Motor neuron (in vitro differentiated cells): ENCODE results near the gene ST13. TPM values are rescaled to one million over a fixed set of nuclear protein-coding genes. Genes with fewer than 3 reads are reported as not detected.
"Not testable (repeated sequence)": the region's sequence is repeated elsewhere in the genome, so short reads cannot be mapped to it uniquely, and the experiment has no call there.

Experiments
- ATAC-seq, 8 experiments: fragments of 200-7000 bp; cut with Tn5 transposase; replicated peaks in 6 of 8; 2 replicates each; pipeline ENCODE4 v1.8.0; 2021; ENCODE audit warnings: mild to moderate bottlenecking in 8 of 8, moderate library complexity in 8 of 8
- H3K27ac ChIP-seq, 2 donors: fragments of 250-450 bp; sonication (Bioruptor Pico); 2 replicates each; pipeline ENCODE4 v1.9.0; 2021; ENCODE audit warnings: antibody characterized with exemption in 2 of 2, mild to moderate bottlenecking in 2 of 2, moderate library complexity in 1 of 2
- H3K4me1 ChIP-seq, 2 donors: fragments of 250-450 bp; sonication (Bioruptor Pico); replicated peaks in 1 of 2; 2 replicates each; pipeline ENCODE4 v1.6.1; 2021; ENCODE audit warnings: antibody characterized with exemption in 2 of 2, mild to moderate bottlenecking in 2 of 2, moderate library complexity in 1 of 2
- H3K4me3 ChIP-seq, 5 donors: fragments of 250-450 bp; sonication (Bioruptor Pico); 2 replicates each; pipeline ENCODE4 v1.9.0; 2021; ENCODE audit warnings: antibody characterized with exemption in 5 of 5, mild to moderate bottlenecking in 5 of 5, moderate library complexity in 4 of 5
- WGBS, 10 experiments: fragments of 450-650 bp; shearing (Covaris generic); methylation state at CpG; one replicate each; pipeline ENCODE4 v1.0.0; 2022; 5-methylcytosine and 5-hydroxymethylcytosine counted together
- in situ Hi-C, 9 experiments: fragments of 400-800 bp; cut with MboI; loops; one replicate each; pipeline ENCODE4 v1.15.0; 2021; ENCODE audit warnings: low sequenced_read_pairs in 9 of 9, low pct_unique_long_range_greater_than_20kb in 2 of 9; ENCODE audit not compliant: unreplicated experiment in 9 of 9
- total RNA-seq, 8 experiments: library from RNA; unstranded; fragments of 300-600 nt; gene quantifications; 2 replicates each; pipeline versions ENCODE4 v1.2.3 to v1.2.4, GENCODE V29; 2022

Gene ST13
- total RNA-seq, 8 experiments from 2014 or later = 195 to 321 (median 222) TPM

DNA sequence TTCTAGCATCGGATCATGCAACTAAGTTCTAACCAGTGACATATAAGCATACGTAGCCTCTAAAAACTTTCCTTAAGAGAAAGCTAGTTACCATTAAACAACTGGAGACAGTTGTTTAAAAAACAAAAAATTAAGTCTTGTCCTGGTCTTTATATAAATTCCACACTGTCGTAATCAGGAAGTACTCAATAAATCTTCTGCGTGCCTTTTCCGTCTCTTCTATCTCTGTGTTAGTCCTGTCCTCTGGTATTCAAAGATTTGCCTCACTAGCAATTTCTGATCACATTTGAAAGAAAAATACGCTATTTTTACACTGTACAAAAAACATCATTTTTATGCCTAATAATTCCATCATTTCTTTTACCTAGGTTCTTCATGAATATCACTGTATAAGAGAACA lies 27.3 kb downstream of the ST13 start:
- no peak overlapping the region for H3K4me3 ChIP-seq
- 86 to 100% (median 98%) methylated on average over 4 to 6 of the region's 6 CpGs for WGBS, 10 experiments
- ATAC-seq = no peak
- H3K27ac ChIP-seq = no peak overlapping the region
- in situ Hi-C loops = loop anchor here in 2 of 9 experiments (25.0 kb wide), 2 partner anchors 308 to 333 kb away; no protein-coding TSS in a partner anchor
- no peaks in the 10 kb centered on the region for H3K4me1 ChIP-seq

GRCh38 chr22:40826984-40827741 lies 29.3 kb downstream of the ST13 start:
- WGBS, 10 experiments = 80 to 100% (median 91%) methylated on average over 1 to 7 of the region's 7 CpGs
- ATAC-seq = no peak
- in situ Hi-C loops = loop anchor here in 2 of 9 experiments (25.0 kb wide), 2 partner anchors 310 to 335 kb away; no protein-coding TSS in a partner anchor
- no peaks in the 10 kb centered on the region for H3K4me1 ChIP-seq
- no peak overlapping the region for H3K27ac ChIP-seq
- H3K4me3 ChIP-seq = no peak overlapping the region

DNA sequence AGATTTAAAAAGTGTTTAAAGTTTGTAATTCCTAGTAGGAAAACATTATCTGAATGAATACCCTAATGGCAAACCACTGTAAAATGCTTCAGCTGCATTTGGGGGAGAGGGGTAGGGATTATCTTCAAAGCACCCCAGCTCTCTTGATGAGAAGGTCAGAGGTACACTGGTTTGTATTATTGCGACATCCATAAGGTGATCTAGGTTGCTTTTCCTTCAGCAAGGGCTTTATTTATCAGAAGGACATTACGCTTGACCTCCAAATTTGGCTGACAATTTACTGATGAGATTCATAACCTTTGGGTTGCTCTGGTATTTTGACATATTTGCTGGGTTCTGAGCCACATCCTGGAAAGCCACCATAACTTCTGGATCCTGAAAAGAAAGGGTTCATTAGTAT lies 30.1 kb downstream of the ST13 start:
- no CpG with 5 or more reads among the region's 2 CpGs for WGBS, 10 experiments
- ATAC-seq, H3K4me3 ChIP-seq, H3K27ac ChIP-seq, H3K4me1 ChIP-seq: not testable (repeated sequence)
- in situ Hi-C loops = loop anchor here in 2 of 9 experiments (25.0 kb wide), 2 partner anchors 311 to 336 kb away; no protein-coding TSS in a partner anchor

GRCh38 chr22:40823426-40823825 lies 33.0 kb downstream of the ST13 start:
- no peak overlapping the region for H3K27ac ChIP-seq
- in situ Hi-C loops = no loop called here
- H3K4me3 ChIP-seq = no peak overlapping the region
- WGBS, 10 experiments = 43 to 100% (median 100%) methylated on average over 1 of the region's 1 CpG; no CpG with 5 or more reads in 4 of the 10 experiments
- no peak for ATAC-seq
- H3K4me1 ChIP-seq = peaks cover 0 to under 1% of the 10 kb centered on the region in 2 donors

DNA sequence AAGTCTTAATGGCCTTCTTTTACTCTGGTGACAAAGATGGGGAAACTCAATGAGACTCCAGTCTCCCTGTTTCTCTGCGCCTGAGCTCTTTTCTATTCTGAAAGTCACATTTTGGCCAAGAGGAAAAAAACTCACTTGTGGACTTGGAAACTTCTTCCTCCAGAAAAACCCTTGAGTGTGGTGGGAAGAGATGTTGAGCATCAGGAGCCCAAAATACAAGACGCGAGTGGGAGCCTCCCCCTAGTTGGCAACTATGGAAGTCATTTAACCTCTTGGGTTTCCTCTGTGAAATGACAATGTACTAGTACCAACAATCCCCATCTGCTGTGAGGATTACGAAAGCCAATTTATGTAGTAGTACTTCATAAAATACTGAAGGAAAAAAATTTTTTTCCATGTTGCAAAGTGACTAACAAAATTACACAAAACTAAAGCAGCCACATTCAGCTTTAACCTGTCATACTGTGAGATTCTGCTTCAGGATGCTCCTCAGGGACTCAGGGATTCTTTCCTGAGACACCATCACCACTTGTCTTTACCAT lies 36.8 kb downstream of the ST13 start:
- ATAC-seq = peak in 6 of 8 experiments; percentile 1 to 27 (median 16)
- Histone ChIP-seq H3K27ac (peak overlapping the region in 1 of 2 donors; percentile 74), H3K4me1 (peaks cover 6 to 7% of the 10 kb centered on the region in 2 donors)

DNA sequence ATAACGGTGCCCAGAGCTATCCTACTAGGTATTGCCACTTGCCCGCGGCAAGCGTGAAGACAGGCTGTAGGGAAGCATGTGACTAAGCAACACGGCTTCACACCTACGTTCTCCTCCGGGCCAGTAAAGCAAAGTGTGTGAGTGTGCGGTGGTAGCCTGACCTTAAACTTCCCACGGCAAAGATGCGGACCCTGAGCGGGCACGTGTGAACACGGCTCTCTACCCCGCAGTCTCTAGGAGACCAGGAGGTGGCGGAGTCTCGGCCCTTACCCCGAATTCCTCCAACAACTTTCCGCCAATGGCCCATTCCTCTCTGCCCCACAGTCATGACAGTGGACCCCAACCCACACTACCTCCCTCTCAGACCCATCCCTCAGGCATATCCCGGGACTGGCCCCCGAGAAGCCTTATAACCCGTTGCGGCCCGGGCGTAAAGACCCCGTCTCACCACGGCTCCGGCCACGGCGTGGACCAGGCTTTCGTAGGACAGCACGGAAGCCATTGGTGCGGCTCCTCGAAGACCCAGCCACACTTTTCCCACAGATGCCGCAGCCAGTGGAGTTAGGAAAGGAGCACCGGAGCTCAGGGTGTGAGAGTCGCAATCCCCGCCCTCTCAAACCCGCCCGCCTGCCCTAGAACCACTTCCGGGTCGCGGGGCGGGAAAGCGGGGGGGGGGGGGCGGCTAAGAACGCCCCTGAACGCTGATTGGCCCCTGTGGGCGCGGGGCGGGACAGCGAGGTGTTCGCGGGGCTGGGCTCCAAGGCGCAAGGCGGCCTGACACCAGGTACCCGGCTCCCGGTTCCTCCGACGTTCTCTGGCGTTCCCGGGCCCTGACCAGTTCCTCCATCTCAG lies 37.5 kb downstream of the ST13 start, which contains the start of gene SLC25A17:
Gene SLC25A17 (minus strand): TSS at position 600 of the 852 bp plus-strand sequence. CDS start 98 bp downstream, at position 502.
- in situ Hi-C loops = no loop called here
- 0 to 67% (median 3%) methylated on average over 1 to 7 of the region's 61 CpGs; no CpG with 5 or more reads in 4 of the 10 experiments for WGBS, 10 experiments
- peak within 1 kb of the TSS; percentile 67 to 98 (median 96) for H3K4me3 ChIP-seq
- peaks cover 6 to 7% of the 10 kb centered on the region in 2 donors for H3K4me1 ChIP-seq
- ATAC-seq = peak; percentile 89 to 96 (median 93)
- H3K27ac ChIP-seq = peak within 1 kb of the TSS; percentile 56 to 74

More for the DNA sequence above, 36.8 kb downstream of the ST13 start:
- in situ Hi-C loops = no loop called here
- peak overlapping the region; percentile 67 to 98 (median 96) for H3K4me3 ChIP-seq
- WGBS, 10 experiments = 0 to 83% (median 14%) methylated on average over 1 to 4 of the region's 4 CpGs; no CpG with 5 or more reads in 3 of the 10 experiments

GRCh38 chr22:40818192-40818746 lies 38.2 kb downstream of the ST13 start:
- Histone ChIP-seq H3K4me1 (peaks cover 6 to 7% of the 10 kb centered on the region in 2 donors), H3K27ac (no peak overlapping the region), H3K4me3 (peak overlapping the region; percentile 67 to 98 (median 96))
- ATAC-seq = no peak
- 0 to 89% (median 47%) methylated on average over 3 to 11 of the region's 14 CpGs for WGBS, 10 experiments
- in situ Hi-C loops = no loop called here

DNA sequence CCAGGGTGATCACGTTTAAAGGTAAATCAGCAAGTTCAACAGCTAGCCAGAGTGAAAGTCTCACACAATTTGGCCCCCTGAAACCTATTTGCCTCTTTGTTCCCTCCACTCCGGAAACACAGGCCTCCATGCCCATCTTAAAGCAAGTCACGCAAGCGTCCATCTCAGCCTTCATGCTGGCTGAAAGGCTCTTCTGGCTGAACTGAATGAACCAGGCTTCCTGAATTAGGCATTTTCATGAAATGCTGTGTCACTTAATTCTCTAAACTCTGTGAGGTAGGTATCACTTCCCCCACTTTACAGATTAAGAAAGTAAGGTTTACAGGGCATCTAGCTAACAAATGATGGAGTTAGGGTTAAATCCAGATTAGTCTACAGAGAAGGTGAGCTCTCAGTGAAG lies 38.7 kb downstream of the ST13 start:
- H3K4me3 ChIP-seq = no peak overlapping the region
- in situ Hi-C loops = no loop called here
- no peak for ATAC-seq
- H3K27ac ChIP-seq = no peak overlapping the region
- H3K4me1 ChIP-seq = peaks cover 6 to 7% of the 10 kb centered on the region in 2 donors
- 60 to 93% (median 89%) methylated on average over 1 to 3 of the region's 4 CpGs; no CpG with 5 or more reads in 5 of the 10 experiments for WGBS, 10 experiments

GRCh38 chr22:40813912-40814315 lies 42.5 kb downstream of the ST13 start:
- no peak overlapping the region for H3K27ac ChIP-seq
- in situ Hi-C loops = no loop called here
- H3K4me1 ChIP-seq = peaks cover 6 to 7% of the 10 kb centered on the region in 2 donors
- ATAC-seq = no peak
- no peak overlapping the region for H3K4me3 ChIP-seq

DNA sequence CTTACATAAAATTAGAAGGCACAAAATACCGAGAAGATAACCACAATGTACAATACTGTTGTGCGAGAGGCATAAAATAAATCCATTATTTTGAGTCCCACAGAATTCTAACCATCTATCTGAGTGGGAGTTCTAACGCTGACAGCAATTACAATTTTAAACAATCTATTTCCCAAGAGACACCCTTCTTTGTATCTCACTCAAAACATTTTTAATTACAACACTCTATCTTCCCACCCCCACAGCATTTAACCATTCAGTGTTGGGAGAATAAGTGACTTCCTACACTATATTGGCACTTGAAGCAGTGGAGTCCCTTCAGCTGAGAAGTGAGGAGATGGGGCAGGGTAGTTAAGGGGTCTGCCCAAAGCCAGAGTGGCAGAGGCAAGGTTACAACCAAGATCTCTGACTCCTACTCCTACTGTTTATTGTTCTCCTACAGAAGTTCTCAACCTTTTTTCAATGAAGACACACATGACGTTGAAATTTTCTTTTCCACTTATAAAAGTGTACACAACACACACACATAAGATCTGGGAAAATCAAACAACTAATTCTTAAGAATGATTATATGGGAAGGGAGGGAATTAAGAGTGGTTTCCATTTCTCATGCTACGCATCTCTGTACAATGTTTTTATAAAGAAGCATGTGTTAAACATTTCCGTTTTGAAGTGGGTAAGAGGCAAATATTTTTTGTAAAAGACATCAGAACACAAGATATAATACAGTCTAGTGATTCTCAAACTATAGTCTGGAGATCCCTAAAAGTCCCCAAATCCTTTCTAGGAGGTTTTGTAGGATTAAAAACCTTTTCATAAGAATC lies 48.2 kb downstream of the ST13 start:
- ATAC-seq = peak in 2 of 8 experiments; percentile 22 to 25
- Histone ChIP-seq H3K4me1 (no peaks in the 10 kb centered on the region), H3K4me3 (no peak overlapping the region), H3K27ac (no peak overlapping the region)
- 0 to 96% (median 75%) methylated on average over 2 to 6 of the region's 6 CpGs for WGBS, 10 experiments
- in situ Hi-C loops = no loop called here

DNA sequence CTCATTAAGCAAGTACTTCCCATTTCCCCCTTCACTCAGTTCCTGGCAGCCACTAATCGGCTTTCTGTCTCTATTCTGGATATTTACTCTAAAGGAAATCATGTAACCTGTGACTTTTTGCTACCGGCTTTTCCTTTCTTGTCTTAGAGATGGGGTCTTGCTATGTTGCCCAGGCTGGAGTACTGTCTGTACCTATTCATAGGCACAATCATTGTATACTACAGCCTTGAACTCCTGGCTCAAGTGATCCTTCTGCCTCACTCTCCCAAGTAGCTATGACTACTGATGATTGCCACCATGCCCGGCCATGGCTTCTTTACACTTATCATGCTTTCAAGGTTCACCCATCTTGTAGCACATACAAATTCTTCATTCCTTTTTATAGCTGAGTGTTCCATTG lies 49.7 kb downstream of the ST13 start:
- in situ Hi-C loops = no loop called here
- no peak overlapping the region for H3K27ac ChIP-seq
- WGBS, 10 experiments = 70 to 100% (median 85%) methylated on average over 1 to 3 of the region's 3 CpGs
- H3K4me3 ChIP-seq = no peak overlapping the region
- ATAC-seq = no peak
- peaks cover 0 to 2% of the 10 kb centered on the region in 2 donors for H3K4me1 ChIP-seq

- Histone ChIP-seq H3K27ac (no peak overlapping the region), H3K4me1 (peaks cover 0 to 2% of the 10 kb centered on the region in 2 donors), H3K4me3 (no peak overlapping the region)
- ATAC-seq = no peak
- in situ Hi-C loops = no loop called here
- 71 to 100% (median 100%) methylated on average over 1 to 3 of the region's 3 CpGs; no CpG with 5 or more reads in 1 of the 10 experiments for WGBS, 10 experiments
Observed at GRCh38 chr22:40805699-40806203, 50.7 kb downstream of the ST13 start.
